Mesendoderm (in vitro differentiated cells): ENCODE data around the gene CCDC43.
"Not testable (repeated sequence)": the region's sequence is repeated elsewhere in the genome, so short reads cannot be mapped to it uniquely, and the experiment has no call there.

Experiments
- DNase-seq: peaks from one replicate; pipeline ENCODE4 v3.0.0; 2013
- H2AK5ac ChIP-seq: 2 replicates; pipeline ENCODE4 v1.6.1; 2013; ENCODE audit warnings: low read length, inconsistent platforms
- H2BK120ac ChIP-seq: 2 replicates; pipeline ENCODE4 v1.6.1; 2013; ENCODE audit warnings: low read depth, mild to moderate bottlenecking, low read length, moderate library complexity, mixed read lengths
- H2BK15ac ChIP-seq: replicated peaks from 2 replicates; pipeline ENCODE4 v1.6.1; 2013; ENCODE audit warnings: low read depth, mild to moderate bottlenecking, moderate library complexity
- H2BK5ac ChIP-seq: 2 replicates; pipeline ENCODE4 v1.6.1; 2013; ENCODE audit warnings: low read length, inconsistent platforms
- H3K18ac ChIP-seq: 2 replicates; pipeline ENCODE4 v1.6.1; 2013; ENCODE audit warnings: mild to moderate bottlenecking, low read length, mixed read lengths
- H3K23ac ChIP-seq: one replicate; pipeline ENCODE4 v1.6.1; 2013; ENCODE audit warnings: low read length
- H3K27ac ChIP-seq: 2 replicates; pipeline ENCODE4 v1.5.1; 2013; ENCODE audit warnings: low read depth, mild to moderate bottlenecking, inconsistent platforms, low read length, moderate library complexity
- H3K27me3 ChIP-seq: 2 replicates; pipeline ENCODE4 v1.6.1; 2013; ENCODE audit warnings: low read length, control low read depth, mild to moderate bottlenecking, inconsistent platforms; ENCODE audit not compliant: insufficient read depth, poor library complexity
- H3K36me3 ChIP-seq: 2 replicates; pipeline ENCODE4 v1.6.1; 2013; ENCODE audit warnings: low read length, inconsistent platforms; ENCODE audit not compliant: control insufficient read depth, insufficient read depth
- H3K4ac ChIP-seq: one replicate; pipeline ENCODE4 v1.6.1; 2013; ENCODE audit warnings: low read depth, mild to moderate bottlenecking, low read length, moderate library complexity
- H3K4me1 ChIP-seq: 2 replicates; pipeline ENCODE4 v1.6.1; 2013; ENCODE audit warnings: low read depth, low read length, inconsistent platforms; ENCODE audit not compliant: control insufficient read depth
- H3K4me2 ChIP-seq: 2 replicates; pipeline ENCODE4 v1.6.1; 2013; ENCODE audit warnings: low read length
- H3K4me3 ChIP-seq: 2 replicates; pipeline ENCODE4 v1.5.1; 2013; ENCODE audit warnings: mild to moderate bottlenecking, low read length
- H3K56ac ChIP-seq: one replicate; pipeline ENCODE4 v1.6.1; 2013; ENCODE audit warnings: low read length
- H3K79me1 ChIP-seq: 2 replicates; pipeline ENCODE4 v1.6.1; 2013; ENCODE audit warnings: low read length, inconsistent platforms
- H3K79me2 ChIP-seq: 2 replicates; pipeline ENCODE4 v1.6.1; 2013; ENCODE audit warnings: mild to moderate bottlenecking, low read length; ENCODE audit not compliant: control insufficient read depth, insufficient read depth
- H3K9ac ChIP-seq: 2 replicates; pipeline ENCODE4 v1.6.1; 2013; ENCODE audit warnings: low read length, inconsistent platforms
- H4K5ac ChIP-seq: one replicate; pipeline ENCODE4 v1.6.1; 2013; ENCODE audit warnings: low read length
- H4K8ac ChIP-seq: one replicate; pipeline ENCODE4 v1.6.1; 2013; ENCODE audit warnings: low read depth, mild to moderate bottlenecking, control low read depth, low read length, moderate library complexity
- WGBS: extraction: QIAGEN DNeasy Blood & Tissue Kit; methylation state at CpG from one replicate; pipeline ENCODE4 v1.1.7; 2013; ENCODE audit warnings: low lambda C conversion rate, missing lambda C conversion rate; ENCODE audit not compliant: insufficient coverage; ENCODE audit errors: extremely low coverage; 5-methylcytosine and 5-hydroxymethylcytosine counted together

Gene CCDC43

DNA sequence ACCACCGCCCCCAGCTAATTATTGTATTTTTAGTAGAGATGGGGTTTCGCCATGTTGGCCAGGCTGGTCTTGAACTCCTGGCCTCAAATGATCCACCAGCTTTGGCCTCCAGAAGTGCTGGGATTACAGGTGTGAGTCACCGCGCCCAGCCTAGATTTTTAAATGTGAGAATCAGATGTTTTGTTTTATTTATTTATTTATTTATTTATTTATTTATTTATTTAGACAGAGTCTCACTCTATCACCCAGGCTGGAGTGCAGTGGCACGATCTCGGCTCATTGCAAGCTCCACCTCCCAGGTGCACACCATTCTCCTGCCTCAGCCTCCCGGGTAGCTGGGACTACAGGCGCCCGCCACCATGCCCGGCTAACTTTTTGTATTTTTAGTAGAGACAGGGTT, 10.7 kb upstream of the CCDC43 start:
- H3K4ac ChIP-seq, H2BK5ac ChIP-seq, H2BK120ac ChIP-seq, H2BK15ac ChIP-seq, H3K56ac ChIP-seq, H3K36me3 ChIP-seq, H3K27ac ChIP-seq, H3K79me2 ChIP-seq, H3K18ac ChIP-seq, DNase-seq, H2AK5ac ChIP-seq, H3K4me3 ChIP-seq, H3K79me1 ChIP-seq, H3K4me1 ChIP-seq, H3K23ac ChIP-seq, H3K4me2 ChIP-seq, H3K9ac ChIP-seq, H4K5ac ChIP-seq, H3K27me3 ChIP-seq, H4K8ac ChIP-seq: not testable (repeated sequence)
- WGBS, result no CpG with 5 or more reads among the region's 10 CpGs

DNA sequence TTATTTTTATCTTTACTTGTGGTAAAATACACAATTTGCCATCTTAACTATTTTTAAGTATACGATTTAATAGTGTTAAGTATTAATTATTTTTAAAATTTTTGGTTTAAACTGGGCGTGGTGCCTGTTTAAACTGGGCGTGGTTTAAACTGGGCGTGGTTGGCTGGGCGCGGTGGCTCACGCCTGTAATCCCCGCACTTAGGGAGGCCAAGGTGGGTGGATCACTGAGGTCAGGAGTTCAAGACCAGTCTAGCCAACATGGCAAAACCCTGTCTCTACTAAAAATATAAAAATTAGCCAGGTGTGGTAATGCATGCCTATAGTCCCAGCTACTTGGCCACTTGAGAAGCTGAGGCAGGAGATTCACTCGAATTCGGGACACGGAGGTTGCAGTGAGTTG, 4.0 kb upstream of the CCDC43 start:
- Histone ChIP-seq H4K5ac (no peak overlapping the region), H3K4me2 (no peak overlapping the region), H3K23ac (no peak overlapping the region), H3K79me2 (peaks cover 8% of the 10 kb centered on the region), H3K36me3 (no peaks in the 10 kb centered on the region), H3K4ac (no peak overlapping the region), H3K56ac (no peak overlapping the region), H2BK120ac (no peak overlapping the region), H3K79me1 (peaks cover 4% of the 10 kb centered on the region), H3K9ac (no peak overlapping the region), H3K18ac (no peak overlapping the region), H3K27me3 (no peaks in the 10 kb centered on the region), H4K8ac (no peak overlapping the region), H2AK5ac (no peak overlapping the region), H3K4me3 (no peak overlapping the region), H3K27ac (no peak overlapping the region), H2BK5ac (no peak overlapping the region), H2BK15ac (no peak overlapping the region), H3K4me1 (no peaks in the 10 kb centered on the region)
- no peak for DNase-seq
- 100% methylated on average over 3 of the region's 11 CpGs for WGBS

DNA sequence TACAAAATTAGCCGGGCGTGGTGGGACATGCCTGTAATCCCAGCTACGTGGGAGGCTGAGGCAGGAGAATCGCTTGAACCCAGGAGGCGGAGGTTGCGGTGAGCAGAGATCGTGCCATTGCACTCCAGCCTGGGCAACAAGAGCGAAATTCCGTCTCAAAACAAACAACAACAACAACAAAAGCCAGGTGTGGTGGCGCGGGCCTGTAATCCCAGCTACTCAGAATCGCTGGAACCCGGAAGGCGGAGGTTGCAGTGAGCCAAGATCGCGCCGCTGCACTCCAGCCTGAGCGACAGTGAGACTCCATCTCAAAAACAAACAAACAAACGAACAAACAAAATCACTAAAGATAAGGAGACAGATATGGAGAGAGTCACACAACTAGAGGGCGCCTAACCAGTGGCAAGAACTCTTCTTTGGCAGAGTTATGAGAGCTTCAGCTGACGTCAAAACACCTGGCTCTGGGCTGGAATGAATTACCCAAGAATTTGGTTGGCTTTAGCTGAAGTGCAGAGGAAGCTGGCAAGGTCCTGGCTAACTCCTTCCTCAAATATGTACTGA, 1.2 kb upstream of the CCDC43 start:
- H4K5ac ChIP-seq, H3K27me3 ChIP-seq, H2BK5ac ChIP-seq, H2BK120ac ChIP-seq, H2BK15ac ChIP-seq, H3K4me3 ChIP-seq, H3K4me1 ChIP-seq, H3K18ac ChIP-seq, H3K9ac ChIP-seq, H3K23ac ChIP-seq, H4K8ac ChIP-seq, H3K79me1 ChIP-seq, H3K36me3 ChIP-seq, H3K4ac ChIP-seq, H3K27ac ChIP-seq, H2AK5ac ChIP-seq, H3K4me2 ChIP-seq, H3K56ac ChIP-seq: not testable (repeated sequence)
- DNase-seq, result peak; percentile 50
- no CpG with 5 or more reads among the region's 21 CpGs for WGBS
- H3K79me2 ChIP-seq, result peaks cover 11% of the 10 kb centered on the region

DNA sequence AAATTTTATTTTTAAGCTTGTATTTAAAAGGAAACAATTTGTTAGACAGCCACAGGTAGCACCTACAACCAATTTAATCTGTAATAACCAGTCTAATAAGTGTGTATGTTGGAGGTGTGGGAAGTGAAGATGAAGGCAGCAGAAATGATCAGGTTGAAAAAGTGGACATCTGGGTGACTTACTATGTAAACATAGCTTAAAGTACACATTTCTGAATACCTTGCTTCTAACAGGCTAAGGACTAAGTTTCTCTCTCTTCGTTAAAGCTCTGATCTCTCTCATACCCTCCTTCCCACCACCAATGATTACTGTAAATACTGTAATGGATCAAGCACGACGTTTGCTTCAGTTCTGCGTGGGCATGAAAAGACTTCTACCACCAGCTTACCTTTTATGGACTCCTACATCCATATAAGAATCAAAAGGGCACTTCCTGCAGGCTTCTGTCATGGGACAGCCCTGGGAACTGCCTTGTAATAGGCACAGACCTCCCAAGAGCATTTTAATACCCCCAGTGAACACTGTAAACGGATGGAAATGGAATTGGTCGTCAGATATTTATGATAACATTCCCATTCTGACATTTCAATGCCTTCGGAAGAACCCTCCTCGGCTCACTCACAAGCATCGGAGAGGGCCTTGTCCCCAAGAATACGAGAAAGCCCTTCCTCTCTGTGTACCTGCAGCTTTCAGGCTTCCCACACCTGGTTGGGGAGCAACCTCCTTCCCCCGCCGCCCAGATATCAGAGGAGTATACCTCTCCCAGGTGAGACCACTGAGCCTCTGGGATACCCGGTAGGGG, 700 bp downstream of the CCDC43 start:
- Histone ChIP-seq H3K56ac (peak overlapping the region; percentile 94), H2BK120ac (no peak overlapping the region), H2AK5ac (no peak overlapping the region), H3K79me1 (peaks cover 5% of the 10 kb centered on the region), H3K27me3 (no peaks in the 10 kb centered on the region), H3K79me2 (peaks cover 11% of the 10 kb centered on the region), H2BK5ac (no peak overlapping the region), H3K9ac (peak overlapping the region; percentile 87), H3K4ac (no peak overlapping the region), H3K36me3 (no peaks in the 10 kb centered on the region), H4K8ac (peak overlapping the region; percentile 29), H2BK15ac (no peak overlapping the region), H3K4me3 (peak overlapping the region; percentile 79), H3K18ac (peak overlapping the region; percentile 55), H4K5ac (peak overlapping the region; percentile 21), H3K27ac (no peak overlapping the region), H3K23ac (no peak overlapping the region), H3K4me2 (peak overlapping the region; percentile 84), H3K4me1 (no peaks in the 10 kb centered on the region)
- no peak for DNase-seq
- no CpG with 5 or more reads among the region's 13 CpGs for WGBS

DNA sequence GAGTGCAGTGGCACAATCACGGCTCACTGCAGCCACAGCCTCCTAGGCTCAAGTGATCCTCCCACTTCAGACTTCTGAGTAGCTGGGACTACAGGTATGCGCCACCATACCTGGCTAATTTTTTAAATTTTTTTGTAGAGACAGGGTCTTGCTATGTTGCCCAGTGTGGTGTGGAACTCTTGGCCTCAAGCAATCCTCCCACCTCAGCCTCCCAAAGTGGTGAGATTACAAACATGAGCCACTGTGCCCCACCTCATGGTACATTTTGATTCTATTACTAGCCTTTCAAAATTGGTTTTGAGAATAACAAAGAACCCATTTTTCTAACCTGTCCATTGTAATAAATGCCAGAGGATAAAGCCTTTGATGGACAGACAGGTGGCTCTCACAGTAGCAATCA, 1.4 kb downstream of the CCDC43 start:
- H3K27me3 ChIP-seq, result no peaks in the 10 kb centered on the region

More for the DNA sequence above, 1.4 kb downstream of the CCDC43 start:
- H2BK120ac ChIP-seq, result no peak overlapping the region
- no peak overlapping the region for H3K18ac ChIP-seq
- H3K4ac ChIP-seq, result no peak overlapping the region
- no peak overlapping the region for H3K23ac ChIP-seq
- no peak overlapping the region for H2BK15ac ChIP-seq
- no peak overlapping the region for H2BK5ac ChIP-seq
- no peak overlapping the region for H3K4me3 ChIP-seq
- H2AK5ac ChIP-seq, result no peak overlapping the region
- H3K56ac ChIP-seq, result no peak overlapping the region
- no CpG with 5 or more reads among the region's 2 CpGs for WGBS
- H3K36me3 ChIP-seq, result no peaks in the 10 kb centered on the region
- H4K5ac ChIP-seq, result no peak overlapping the region
- H3K4me1 ChIP-seq, result no peaks in the 10 kb centered on the region
- H3K79me2 ChIP-seq, result peaks cover 11% of the 10 kb centered on the region
- no peak for DNase-seq
- H4K8ac ChIP-seq, result no peak overlapping the region
- no peak overlapping the region for H3K27ac ChIP-seq
- no peak overlapping the region for H3K4me2 ChIP-seq
- H3K79me1 ChIP-seq, result peaks cover 5% of the 10 kb centered on the region
- H3K9ac ChIP-seq, result no peak overlapping the region
